ENCODE results near the gene CLIC4.

The CLIC4 gene

GRCh38 chr1:24862775-24863483 is 117.7 kb downstream of the CLIC4 start:
- DNase-seq, result no peak

- no peak for DNase-seq
Measured at GRCh38 chr1:24864370-24864777, 119.1 kb downstream of the CLIC4 start.

GRCh38 chr1:24865168-24865567 is 119.9 kb downstream of the CLIC4 start:
- DNase-seq, result no peak

GRCh38 chr1:24865587-24865986 is 120.3 kb downstream of the CLIC4 start:
- DNase-seq, result no peak

GRCh38 chr1:24866211-24867083 is 121.2 kb downstream of the CLIC4 start:
- no peak for DNase-seq

GRCh38 chr1:24867084-24867870 is 122.0 kb downstream of the CLIC4 start:
- no peak for DNase-seq

- no peak for DNase-seq
Measured at GRCh38 chr1:24868016-24868875, 123.0 kb downstream of the CLIC4 start.

GRCh38 chr1:24870551-24871195 is 125.4 kb downstream of the CLIC4 start:
- peak; percentile 50 for DNase-seq

- no peak for DNase-seq
Measured at GRCh38 chr1:24871306-24871901, 126.2 kb downstream of the CLIC4 start.

GRCh38 chr1:24872061-24872850 is 127.0 kb downstream of the CLIC4 start:
- DNase-seq, result peak; percentile 72

GRCh38 chr1:24873148-24873547 is 127.9 kb downstream of the CLIC4 start:
- DNase-seq, result no peak

GRCh38 chr1:24874056-24874455 is 128.8 kb downstream of the CLIC4 start:
- no peak for DNase-seq

GRCh38 chr1:24874611-24875234 is 129.5 kb downstream of the CLIC4 start:
- DNase-seq, result no peak

- DNase-seq, result no peak
Measured at GRCh38 chr1:24875257-24875656, 130.0 kb downstream of the CLIC4 start.

GRCh38 chr1:24875991-24876506 is 130.8 kb downstream of the CLIC4 start:
- DNase-seq, result no peak

GRCh38 chr1:24878045-24878444 is 132.8 kb downstream of the CLIC4 start:
- DNase-seq, result no peak

GRCh38 chr1:24878775-24879742 is 133.8 kb downstream of the CLIC4 start:
- no peak for DNase-seq

- DNase-seq, result no peak
Measured at GRCh38 chr1:24881034-24881433, 135.8 kb downstream of the CLIC4 start.

GRCh38 chr1:24884751-24885150 is 139.5 kb downstream of the CLIC4 start:
- no peak for DNase-seq

All from inflammatory macrophage treated with lipopolysaccharide for 4 hours (primary cell).